COLO829 (cell line): ENCODE data around the gene MCTP2.
A peak's percentile ranks its signal among the peaks of the same experiment; 100 is the strongest.

Experiments
- DNase-seq: peaks from one replicate; pipeline ENCODE4 v3.0.0; 2012; ENCODE audit warnings: low spot score

MCTP2 gene

DNA sequence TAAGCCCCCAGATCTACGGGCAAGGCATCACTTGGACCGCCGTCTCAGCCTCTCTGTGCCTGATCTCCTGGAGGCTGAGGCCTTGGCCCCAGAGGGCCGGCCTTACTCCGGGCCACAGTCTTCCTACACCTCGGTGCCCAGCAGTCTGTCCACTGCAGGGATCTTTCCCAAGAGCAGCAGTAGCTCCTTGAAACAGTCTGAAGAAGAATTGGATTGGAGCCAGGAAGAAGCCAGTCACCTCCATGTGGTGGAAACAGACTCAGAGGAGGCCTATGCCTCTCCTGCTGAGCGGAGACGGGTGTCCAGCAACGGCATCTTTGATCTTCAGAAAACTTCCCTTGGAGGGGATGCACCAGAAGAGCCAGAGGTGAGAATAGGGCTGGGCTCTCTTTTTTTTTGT is 67.0 kb downstream of the MCTP2 start:
- no peak for DNase-seq

DNA sequence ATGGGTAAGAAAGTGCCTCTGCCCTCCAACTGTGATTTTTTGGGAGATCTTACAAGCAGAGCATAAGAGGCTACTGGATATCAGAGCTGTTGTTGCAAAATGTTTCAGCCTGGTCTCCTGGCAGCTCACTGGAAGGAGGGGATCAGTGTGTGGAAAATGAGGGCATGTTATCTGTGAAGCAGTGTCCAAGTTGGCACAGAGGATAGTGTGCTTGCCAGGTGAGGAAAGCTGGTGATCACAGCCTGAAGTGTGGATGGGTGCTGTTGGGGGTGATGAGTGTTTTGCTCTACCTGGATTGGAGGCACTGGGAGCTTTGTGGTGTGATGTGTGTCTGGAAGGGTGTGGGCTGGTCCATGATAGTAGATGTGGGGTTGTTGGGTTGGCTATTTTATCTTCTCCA is 69.3 kb downstream of the MCTP2 start:
- no peak for DNase-seq

DNA sequence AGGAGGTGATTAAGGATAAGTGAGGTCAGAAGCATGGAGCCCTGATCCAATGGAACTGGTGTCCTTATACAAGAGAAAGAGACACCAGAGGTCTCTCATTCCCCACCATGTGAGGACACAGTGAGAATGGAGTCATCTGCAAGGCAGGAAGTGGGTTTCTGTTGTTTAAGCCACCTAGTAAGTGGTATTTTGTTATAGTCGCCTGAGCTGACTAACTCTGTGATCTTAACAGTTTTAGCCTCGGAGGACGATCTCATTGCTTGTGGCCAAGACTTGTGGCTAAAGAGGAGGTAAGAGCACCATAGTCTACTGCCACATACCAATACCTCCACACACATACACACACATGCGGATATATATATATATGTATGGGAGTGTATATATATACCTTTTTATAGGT is 73.8 kb downstream of the MCTP2 start:
- DNase-seq: no peak

DNA sequence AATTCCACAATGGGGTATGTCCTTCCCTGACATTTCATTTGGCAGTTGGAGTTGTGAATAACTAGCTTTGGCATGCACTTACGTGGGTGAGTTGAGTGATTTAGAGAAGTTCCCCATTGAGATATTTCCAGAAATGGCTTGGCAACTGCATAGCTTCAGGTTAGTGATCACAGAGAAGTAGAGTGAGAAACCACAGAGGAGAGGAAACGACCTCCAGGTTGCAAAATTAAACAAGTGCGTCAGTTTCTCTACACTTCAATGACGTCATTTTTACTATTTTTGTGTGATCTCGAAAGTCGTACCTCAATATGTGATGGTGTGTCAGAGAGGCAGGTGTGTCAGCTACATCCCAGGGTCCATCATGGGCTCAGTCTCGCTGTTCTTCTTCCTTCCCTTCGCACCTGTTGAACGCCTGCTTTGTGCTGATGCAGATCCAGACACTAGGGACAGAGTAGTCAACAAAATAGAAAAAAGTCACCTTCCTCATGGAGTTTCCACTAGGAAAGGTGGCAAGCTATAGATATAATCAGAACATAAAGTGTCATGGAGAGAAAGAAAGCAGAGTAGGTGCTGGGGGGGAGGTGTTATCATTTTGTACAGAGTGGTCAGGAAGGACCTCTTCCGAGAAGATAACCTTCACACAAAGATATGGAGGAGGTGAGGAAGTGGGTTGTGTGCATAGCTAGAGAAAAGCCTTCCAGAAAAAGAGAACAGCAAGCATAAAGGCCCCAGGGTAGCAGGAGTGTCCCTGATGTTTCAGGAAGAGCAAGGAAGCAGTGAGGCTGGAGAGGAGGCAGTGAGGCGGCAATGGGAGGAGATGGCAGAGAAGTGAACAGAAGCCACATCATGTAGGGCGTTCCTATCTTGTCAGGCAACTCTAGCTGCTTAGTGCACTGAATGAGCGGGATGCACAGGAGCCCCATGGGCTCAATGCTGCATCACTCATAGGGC is 75.6 kb downstream of the MCTP2 start:
- DNase-seq: peak; percentile 27

DNA sequence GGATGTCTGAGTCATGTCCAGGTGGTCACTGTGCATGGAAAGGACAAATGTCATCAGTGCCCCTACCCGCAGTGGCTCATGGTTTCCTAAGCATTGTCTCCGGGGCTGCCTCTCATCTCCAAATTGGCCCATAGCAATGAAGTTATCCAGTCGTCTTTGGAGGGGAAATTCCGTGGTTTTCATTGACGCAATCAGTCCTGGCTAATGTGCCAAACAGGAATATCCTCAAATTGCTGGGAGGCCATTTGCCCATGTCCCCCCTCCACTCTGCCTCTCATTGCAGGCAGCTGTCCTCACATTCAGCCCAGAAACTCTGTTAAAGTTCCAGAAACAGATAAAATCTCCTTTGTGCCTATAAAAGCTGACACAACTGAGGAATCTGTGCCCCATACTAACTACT is 81.6 kb downstream of the MCTP2 start:
- no peak for DNase-seq

DNA sequence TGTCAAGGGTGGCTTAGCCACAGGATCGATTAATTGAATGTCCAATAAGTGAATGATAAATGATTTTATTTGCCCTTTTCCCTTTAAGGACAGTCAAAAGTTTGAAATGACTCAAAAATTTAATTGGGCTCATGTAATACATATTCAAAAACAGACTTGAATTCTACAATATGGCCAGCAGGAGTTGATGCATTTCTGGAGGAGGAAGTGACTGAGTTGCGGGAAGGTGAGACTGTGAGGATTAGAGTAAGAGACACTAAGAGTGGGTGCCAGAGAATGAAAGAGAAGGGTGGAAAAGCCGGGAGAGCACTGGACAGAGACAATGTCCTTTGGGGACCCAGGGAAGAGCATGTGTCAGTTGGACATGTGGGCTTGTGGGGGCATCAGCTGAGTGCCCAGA is 83.3 kb downstream of the MCTP2 start:
- no peak for DNase-seq

DNA sequence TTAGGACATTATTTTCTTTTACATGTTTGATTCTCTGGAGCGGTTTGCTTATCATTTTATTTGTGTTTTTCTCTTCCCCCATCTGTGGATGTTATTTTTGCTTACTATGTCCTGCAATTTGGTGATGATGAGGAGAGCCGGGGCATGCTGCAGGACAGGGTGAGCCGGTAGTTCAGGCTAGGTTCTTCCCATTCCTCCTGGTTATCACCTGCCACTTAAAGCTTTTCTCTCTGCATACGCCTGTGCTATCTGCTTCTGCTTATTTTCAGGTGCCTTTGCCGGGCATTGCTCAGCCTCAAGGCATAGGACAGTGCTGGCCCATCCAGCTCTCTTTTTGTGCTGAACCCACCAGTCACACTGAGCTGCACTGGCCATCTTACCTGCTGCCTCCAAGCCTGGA is 85.8 kb downstream of the MCTP2 start:
- no peak for DNase-seq

DNA sequence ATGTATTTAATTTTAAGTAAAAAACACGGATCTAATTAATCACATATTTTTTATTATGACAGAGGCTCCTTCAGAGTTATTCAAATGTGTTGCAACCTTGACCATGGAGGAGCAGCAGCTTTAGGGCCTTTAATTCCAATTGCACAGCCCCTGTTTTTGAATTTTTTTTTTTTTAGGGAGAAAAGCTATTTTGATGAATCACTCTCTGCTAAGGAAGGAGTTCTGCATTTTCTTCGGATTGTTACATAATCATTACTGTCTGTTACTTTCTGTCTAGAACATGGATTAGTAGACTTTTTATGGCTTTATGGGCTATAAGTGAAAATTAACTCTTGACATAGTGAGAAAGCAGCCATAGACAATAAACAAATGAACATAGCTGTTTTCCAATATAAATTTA is 90.8 kb downstream of the MCTP2 start:
- DNase-seq: no peak

DNA sequence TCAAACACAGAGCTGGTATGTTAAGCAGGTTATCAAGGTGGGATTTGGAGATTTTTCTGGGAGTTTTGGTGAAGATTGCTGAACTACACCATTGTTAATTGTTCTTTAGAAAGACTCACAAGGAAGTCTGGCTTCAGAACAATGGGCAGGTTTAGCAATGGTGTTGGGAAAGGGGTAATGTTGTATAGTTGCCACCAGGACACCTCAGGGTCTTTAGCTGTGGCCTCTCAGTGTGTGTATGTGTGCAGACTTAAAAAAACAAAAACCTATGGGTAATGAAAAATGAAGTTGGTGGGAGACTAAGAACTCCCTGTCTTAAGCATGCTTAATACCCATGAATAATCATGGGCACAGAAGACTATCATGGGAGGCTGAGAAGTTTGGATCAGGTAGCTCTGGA is 91.7 kb downstream of the MCTP2 start:
- DNase-seq: no peak

DNA sequence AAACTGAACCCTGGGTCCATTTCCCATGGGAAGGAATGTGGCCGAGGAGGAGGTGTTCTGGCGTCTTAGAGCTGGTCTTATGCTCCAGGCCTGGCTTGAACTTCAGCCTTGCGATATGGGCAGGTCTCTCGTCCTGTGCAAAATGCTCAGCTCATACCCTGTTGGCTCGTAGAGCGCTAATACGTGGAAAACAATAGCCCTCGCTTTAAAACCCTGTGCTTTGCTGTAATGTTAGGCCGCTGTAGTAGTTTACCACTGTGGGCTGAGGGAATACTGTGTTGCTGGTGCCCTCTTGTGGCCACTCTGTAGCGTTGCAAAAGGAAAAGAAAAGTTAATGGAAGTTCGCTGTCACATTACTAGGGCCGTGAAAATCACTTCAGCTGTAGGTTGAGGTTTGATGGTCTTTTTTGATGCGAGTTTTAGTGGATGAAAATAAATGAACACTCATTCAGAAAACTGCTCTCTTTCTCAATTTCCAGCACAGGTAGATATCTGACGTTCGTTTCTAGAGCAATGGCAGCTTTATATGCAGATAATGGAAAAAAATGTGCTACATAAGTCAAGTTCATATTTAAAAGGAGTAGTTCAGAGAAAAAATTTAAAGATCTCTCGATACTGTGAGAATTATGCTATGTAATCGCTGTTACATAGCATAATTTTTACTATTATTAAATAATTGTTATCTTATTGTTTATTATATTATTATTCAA is 92.9 kb downstream of the MCTP2 start:
- DNase-seq: peak; percentile 76

DNA sequence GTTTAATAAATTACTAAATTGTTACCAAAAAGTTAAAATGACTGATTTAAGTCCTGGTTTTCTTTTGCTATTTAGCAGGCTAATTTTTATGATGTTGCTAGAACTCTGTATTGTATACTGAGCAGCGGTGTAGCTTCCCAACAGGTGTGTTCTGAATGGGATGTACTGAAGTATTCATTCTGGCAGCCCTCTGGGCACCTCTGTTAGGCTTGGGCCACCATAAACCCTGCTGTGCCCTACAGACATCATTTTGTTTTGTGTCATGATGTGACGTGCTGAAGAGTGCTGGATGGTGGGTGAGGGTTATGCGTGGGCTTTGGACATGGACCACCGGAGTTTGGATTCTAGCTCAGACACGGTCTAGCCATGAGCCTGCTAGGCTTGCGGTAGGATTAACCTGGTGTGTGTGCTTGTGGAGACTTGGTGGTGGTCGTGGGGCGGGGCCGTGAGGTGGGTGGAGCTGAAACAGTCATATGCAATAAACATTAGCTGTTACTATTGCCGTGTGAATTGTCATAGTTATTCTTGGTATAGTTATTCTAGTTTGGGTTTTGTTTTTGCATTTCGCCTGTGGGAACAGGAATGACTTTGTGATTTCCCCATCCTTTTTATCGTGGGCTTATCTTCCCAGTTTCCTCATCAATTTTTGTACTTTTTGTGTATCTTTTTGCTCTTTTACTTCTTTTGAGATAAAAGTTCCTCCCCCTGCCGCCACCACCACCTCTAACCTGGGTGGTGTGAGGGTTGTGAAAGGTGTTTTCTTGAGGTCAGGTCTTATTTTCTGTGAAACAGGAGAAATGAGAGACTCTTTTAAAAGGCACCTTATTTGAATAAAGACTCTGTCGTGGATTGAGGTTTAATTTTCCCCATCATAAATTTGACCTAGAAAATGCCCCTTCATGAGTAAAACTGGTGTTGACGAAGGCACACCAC is 93.7 kb downstream of the MCTP2 start:
- DNase-seq: no peak

DNA sequence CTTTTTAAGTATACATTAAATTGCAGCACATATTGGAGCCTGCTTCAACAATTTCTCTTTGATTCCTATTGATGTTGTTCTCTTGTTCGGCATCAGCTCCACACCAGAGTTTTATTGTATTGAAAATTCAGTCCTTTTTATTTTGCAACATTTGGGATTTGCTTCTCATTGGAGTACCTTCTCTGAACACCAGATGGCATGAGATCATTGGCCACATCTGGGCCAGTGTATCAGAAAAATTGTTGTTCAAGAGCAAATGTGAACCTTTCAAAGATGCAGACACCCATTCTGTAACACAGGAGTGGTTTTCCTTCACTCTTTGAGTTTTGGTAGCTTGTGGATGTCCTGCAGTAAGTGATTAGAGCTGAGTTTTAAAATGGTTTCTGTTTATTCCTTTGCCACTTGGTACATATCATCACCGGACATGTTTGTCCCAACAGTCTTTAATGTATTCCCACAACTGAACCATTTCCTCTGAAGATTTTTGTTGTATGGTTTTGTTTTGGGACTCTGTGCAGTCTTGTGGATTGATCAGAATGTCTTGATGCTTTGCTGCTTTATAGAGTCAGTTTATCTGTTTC is 96.1 kb downstream of the MCTP2 start:
- DNase-seq: peak; percentile 55

DNA sequence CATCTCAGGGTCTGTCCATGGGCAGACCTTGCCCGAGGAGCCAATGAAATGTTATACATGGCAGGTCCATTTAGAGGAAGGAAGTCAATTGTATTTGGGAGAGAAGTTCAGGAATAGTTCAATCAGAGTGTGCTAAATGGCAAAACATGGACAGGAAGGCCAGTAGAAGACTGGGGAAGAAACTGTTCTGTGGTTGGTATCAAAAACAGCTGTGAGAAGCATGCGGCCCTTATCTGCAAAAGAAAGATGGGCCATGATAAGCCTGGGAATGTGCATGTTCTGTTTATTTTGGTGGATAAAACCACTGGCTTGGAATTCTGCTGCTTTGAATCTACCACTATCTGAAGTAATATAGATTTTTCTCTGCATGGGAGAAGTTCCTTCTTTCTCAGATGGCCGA is 100.4 kb downstream of the MCTP2 start:
- DNase-seq: no peak

DNA sequence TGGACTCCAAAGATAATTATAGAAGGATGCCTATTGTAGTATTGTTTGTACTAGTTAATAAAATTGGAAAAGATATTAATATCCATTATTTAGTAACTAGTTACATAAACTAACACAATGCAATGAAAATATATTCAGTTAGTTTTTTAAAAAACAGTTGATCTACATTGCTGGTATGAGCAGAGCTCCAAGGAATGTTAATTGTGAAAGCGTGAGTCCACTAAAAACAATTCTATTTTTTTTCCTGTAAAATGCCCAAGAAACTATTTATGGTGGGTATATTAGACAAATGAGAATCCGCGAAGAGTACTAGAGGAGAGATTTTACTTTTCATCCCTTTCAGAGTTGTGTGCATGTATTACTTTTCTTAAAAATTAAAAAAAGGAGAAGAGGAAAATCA is 104.3 kb downstream of the MCTP2 start:
- no peak for DNase-seq

DNA sequence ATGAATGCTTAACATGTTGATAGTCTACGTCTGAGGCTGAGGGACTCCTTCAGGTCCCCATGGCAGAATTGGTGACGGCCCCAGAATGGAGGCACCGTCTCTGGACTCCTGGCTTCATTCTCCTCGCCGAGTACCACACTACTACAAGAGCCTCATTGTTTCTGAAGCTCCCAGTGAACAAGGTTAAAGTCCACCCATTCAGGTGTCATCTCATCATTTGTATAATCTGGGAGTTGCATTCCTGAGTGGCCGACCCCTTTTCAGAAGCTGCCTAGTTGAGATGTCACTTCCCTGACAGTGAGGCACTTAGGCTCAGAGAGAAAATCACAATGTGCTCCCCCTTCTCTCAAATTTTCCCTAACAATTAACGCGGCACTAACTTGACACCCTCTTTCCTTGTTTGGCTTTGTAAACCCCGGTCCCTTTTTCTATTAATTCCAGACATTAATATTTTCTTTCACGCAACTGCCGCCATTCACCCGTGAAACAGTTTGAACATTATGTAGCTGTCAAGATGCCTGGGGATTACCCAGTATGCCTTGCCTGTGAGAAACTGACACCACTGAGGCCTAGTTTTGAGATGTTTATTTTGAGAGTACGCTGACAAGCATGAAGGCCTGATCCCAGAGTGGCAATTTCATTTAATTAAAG is 105.6 kb downstream of the MCTP2 start:
- DNase-seq: no peak

DNA sequence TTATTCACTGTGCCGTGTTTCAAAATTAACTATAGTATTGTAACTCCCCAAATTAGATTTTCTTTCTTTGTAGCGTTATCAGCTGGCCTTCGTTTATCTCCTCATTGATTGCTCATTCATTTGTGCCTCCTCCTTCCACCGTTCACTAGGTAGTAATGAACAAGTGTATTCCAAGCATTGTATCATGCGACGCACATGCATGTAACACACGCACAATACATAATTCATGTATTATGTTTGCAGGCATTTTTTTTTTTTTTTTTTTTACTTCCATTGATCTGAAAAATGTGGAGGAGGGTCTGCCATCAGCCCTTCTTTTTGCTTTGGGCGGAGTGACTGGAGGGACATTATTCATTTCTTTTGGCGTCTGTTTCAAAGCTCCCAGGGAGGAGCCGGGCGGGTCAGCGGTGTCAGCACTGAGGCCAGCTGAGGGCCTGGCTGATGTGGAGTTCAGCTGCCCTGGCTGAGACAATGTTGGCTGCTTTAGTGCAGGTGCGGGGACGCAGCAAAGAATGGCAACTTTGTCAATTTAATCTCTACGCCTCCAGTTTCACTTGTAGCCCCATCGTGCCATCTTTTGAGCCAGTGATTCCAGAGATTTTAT is 107.0 kb downstream of the MCTP2 start:
- DNase-seq: no peak

DNA sequence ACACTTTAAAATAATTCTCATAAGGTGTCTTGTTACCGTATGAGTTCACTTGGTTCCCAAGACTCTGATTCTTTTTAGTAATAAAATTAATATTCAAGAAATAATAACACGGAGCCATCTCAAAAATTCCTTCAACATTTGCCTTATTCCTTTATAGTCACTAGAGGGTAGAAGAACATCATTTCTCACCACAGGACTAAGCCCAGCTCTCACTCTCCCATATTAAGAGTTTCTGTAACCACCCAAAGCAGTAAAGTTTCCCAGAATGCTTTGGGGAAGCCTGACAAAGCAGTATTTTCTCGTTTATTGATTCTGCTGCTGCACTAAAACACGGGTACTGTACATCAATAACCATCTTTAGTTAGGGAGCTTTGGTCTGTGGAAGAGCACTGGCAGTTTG is 114.9 kb downstream of the MCTP2 start:
- DNase-seq: peak; percentile 57

DNA sequence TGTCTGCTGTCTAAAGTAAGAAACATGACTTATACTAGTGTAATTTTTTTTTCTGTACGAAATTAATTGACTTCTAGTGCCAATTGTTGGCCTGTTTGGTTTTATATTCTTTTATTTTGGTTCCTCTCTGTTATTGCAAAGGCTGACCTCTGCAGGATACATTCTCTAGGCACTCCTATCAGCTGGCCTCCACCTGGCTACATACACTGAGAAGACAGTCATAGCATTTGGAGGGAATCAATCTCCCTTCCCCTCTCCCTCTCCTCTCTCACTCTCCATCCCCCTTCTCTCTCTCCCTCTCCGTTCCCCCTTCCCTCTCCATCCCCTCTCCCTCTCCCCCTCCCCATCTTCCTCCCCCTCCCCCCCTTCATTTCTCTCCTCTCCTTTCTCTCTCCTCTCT is 116.7 kb downstream of the MCTP2 start:
- no peak for DNase-seq

DNA sequence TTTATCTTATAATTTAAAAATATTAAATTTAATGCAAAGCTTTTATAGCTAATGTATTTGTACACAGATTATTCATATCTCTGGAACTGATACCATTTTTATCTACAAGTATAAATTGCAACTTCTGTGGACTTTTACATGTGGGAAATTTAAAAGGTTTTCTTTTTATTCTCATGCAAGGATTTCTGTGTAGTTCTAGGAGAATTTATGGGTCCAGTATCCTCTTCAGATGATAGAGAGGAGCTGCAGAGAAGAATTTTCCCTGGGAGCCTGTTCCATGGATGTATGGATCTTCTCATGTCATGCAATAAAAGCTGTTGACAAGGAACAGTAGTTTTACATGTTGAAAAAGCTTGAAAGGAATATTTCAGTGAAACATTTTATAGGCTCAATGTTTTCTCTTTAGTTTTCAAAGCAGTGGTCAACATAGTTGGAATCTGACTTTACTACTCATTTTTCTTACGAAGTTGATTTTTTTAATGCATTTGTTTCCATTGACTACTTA is 119.7 kb downstream of the MCTP2 start:
- DNase-seq: no peak

DNA sequence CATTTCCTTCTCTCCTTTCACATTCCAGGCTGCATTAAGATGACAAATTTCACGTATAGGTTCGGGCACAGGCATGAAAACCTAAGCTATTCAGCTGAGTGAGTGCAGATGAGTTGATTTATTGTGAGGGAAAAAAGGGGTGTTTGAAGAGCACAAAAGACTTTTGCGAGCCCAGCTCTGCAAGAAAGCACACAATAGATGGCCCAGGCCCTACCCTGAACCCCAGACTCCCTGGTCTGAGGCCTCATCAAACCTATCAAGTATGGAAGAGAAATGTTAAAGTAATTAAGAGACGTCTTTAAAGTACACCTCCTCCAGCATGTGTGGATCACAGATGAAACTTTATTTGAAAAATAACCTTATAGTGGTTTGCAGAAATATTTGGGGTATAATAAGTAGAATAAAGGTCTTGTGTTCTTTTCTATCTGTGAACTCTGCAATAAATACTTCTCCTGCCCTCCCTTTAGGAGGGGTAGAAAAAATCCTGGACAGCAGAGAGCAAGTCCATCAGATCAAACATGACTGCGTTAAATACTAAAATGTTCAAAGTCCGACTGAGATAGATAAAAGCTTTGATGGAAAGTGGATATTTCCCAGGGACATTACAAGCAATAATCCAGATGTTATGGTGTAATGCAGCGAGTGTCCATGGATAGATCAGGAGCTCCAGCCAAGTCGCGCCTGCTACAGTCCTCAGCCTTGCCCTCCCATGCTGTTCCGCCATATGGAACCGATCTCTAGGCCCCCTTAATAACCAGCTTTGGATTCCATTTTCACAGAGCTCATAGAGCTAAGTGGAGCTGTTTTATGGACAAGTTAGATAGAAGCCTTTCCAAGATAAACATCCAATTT is 121.5 kb downstream of the MCTP2 start:
- DNase-seq: no peak
